Panc1 (cell line): ENCODE results near the gene CYB5R4. TPM values are rescaled to one million over a fixed set of nuclear protein-coding genes. Genes with fewer than 3 reads are reported as not detected.

Source experiments
- ATAC-seq: fragments of 200-7000 bp; cut with Tn5 transposase; 2 replicates; pipeline ENCODE4 v1.9.1; 2020; ENCODE audit warnings: mild to moderate bottlenecking, moderate library complexity
- BruUV-seq: library from RNA; stranded (reverse); fragments of 400-500 nt; replicated peaks from 2 replicates; lab custom pipeline; 2021; lab: Mats Ljungman, UMichigan
- CTCF ChIA-PET: fragments of 300-600 bp; sonication (Branson Sonifier 250); formaldehyde crosslinking; loops from one replicate; lab custom pipeline; 2022; ENCODE audit warnings: antibody characterized with exemption; lab: Charles Lee
- POLR2A ChIA-PET: fragments of 300-600 bp; sonication (Branson Sonifier 250); formaldehyde crosslinking; loops from one replicate; lab custom pipeline; 2022; ENCODE audit warnings: antibody characterized with exemption; lab: Charles Lee
- DNase-seq: peaks from one replicate; pipeline ENCODE4 v3.0.0-alpha.2; 2010; ENCODE audit warnings: low read depth, low spot score
- H3K27ac ChIP-seq: 2 replicates; pipeline ENCODE4 v1.5.1; 2011; ENCODE audit warnings: mild to moderate bottlenecking, low read length, inconsistent platforms
- H3K27me3 ChIP-seq: fragments of 200-500 bp; sonication (Bioruptor generic); 2 replicates; pipeline ENCODE4 v1.6.0; 2014; ENCODE audit warnings: low read length, inconsistent platforms; ENCODE audit not compliant: control insufficient read depth, insufficient read depth
- H3K36me3 ChIP-seq: fragments of 200-500 bp; sonication (Bioruptor generic); 2 replicates; pipeline ENCODE4 v1.5.1; 2014; ENCODE audit warnings: inconsistent platforms, mild to moderate bottlenecking, low read length, moderate library complexity; ENCODE audit not compliant: control insufficient read depth, insufficient read depth
- H3K4me1 ChIP-seq: 2 replicates; pipeline ENCODE4 v1.5.1; 2011; ENCODE audit warnings: inconsistent platforms, mild to moderate bottlenecking, low read length, moderate library complexity; ENCODE audit not compliant: control insufficient read depth, insufficient read depth
- H3K4me3 ChIP-seq, 2 experiments: 2 replicates each; pipeline ENCODE4 v1.5.1; 2011 to 2012; ENCODE audit warnings: low read depth in 2 of 2, low read length in 2 of 2, mild to moderate bottlenecking in 2 of 2, inconsistent platforms in 1 of 2, moderate library complexity in 1 of 2
- H3K9me3 ChIP-seq: fragments of 200-500 bp; sonication (Bioruptor generic); 2 replicates; pipeline ENCODE4 v1.5.1; 2014; ENCODE audit warnings: low read depth, mild to moderate bottlenecking, inconsistent platforms, low read length, moderate library complexity; ENCODE audit not compliant: control insufficient read depth, insufficient read depth
- POLR2AphosphoS5 ChIP-seq: IDR thresholded peaks from 2 replicates; pipeline ENCODE4 v1.6.1; 2012; ENCODE audit warnings: mild to moderate bottlenecking, low read depth, low read length, moderate library complexity
- SIN3A ChIP-seq: IDR thresholded peaks from 2 replicates; pipeline ENCODE4 v1.6.1; 2012; ENCODE audit warnings: low read depth, mild to moderate bottlenecking, low read length, moderate library complexity, borderline replicate concordance; ENCODE audit not compliant: insufficient read depth
- TCF7L2 ChIP-seq: IDR thresholded peaks from 2 replicates; pipeline ENCODE4 v1.6.1; 2011; ENCODE audit warnings: mild to moderate bottlenecking, low read depth, low read length, inconsistent platforms
- in situ Hi-C: cut with HindIII; loops from 2 replicates; pipeline ENCODE4 v1.10.0; 2016; ENCODE audit warnings: low sequenced_read_pairs, low pct_unique_long_range_greater_than_20kb
- intact Hi-C: fragments of 100-400 bp; cut with micrococcal nuclease; formaldehyde crosslinking; loops from one replicate; pipeline ENCODE4 v1.10.0; 2022; ENCODE audit not compliant: unreplicated experiment
- total RNA-seq: library from RNA; stranded (reverse); gene quantifications from one replicate; pipeline ENCODE4 v1.2.1, GENCODE V29; 2021; ENCODE audit not compliant: unreplicated experiment
- TF ChIP-seq, protein P1 (sequence below): fragments of 450-650 bp; IDR thresholded peaks from 2 replicates; pipeline ENCODE4 v1.5.1; 2017; ENCODE audit warnings: mild to moderate bottlenecking
- TF ChIP-seq, protein P2 (sequence below), 2 experiments: IDR thresholded peaks; 2 replicates each; pipeline ENCODE4 v1.6.1; 2011 to 2012; ENCODE audit warnings: low read depth in 2 of 2, control low read depth in 1 of 2, low read length in 1 of 2, mild to moderate bottlenecking in 1 of 2, moderate library complexity in 1 of 2; ENCODE audit not compliant: insufficient read depth in 1 of 2

Gene CYB5R4
- total RNA-seq, 1 experiment from 2014 or later: 31.7 TPM

DNA sequence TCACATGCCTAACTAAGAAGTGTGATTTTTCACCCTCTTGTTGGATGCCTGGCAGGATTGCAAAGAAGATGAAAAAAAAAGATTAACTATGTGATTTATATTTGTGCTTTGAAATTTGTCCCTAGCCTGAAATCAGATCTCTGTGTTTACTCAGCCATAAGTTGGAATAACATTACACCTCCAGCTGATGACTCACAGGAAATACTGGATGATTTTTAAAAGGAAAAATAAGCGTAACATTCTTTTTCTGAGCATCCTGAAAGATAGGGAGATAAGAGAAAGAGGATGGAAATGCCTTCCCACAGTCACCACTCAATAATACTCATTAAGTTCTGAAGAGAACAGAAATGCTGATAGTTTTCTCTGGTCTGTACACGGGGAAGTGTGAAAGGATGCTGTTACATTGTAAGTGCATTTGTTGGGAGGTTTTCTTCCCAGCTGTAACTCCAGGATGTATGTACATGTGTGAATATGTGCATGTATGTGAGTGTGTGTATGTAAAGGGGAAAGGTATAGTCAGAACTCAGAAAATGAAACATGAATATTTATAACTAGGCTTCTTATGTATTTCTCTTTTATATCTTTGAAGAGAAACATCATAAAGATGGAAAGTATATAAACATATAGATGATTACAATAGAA is 43.7 kb upstream of the CYB5R4 start:
- Histone ChIP-seq H3K4me3 (no peak overlapping the region; a peak in 1 of 4 replicates), H3K4me1 (peaks cover 4% of the 10 kb centered on the region; the same call in 1 of the 2 replicates), H3K9me3 (no peaks in the 10 kb centered on the region), H3K27me3 (no peaks in the 10 kb centered on the region), H3K27ac (no peak overlapping the region), H3K36me3 (no peaks in the 10 kb centered on the region)
- in situ Hi-C loops (no loop called here), intact Hi-C loops (no loop called here)
- ATAC-seq (peak; percentile 68), DNase-seq (no peak)
- TF ChIP-seq, protein P1, sequence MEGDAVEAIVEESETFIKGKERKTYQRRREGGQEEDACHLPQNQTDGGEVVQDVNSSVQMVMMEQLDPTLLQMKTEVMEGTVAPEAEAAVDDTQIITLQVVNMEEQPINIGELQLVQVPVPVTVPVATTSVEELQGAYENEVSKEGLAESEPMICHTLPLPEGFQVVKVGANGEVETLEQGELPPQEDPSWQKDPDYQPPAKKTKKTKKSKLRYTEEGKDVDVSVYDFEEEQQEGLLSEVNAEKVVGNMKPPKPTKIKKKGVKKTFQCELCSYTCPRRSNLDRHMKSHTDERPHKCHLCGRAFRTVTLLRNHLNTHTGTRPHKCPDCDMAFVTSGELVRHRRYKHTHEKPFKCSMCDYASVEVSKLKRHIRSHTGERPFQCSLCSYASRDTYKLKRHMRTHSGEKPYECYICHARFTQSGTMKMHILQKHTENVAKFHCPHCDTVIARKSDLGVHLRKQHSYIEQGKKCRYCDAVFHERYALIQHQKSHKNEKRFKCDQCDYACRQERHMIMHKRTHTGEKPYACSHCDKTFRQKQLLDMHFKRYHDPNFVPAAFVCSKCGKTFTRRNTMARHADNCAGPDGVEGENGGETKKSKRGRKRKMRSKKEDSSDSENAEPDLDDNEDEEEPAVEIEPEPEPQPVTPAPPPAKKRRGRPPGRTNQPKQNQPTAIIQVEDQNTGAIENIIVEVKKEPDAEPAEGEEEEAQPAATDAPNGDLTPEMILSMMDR: no peak
- TF ChIP-seq POLR2AphosphoS5 (no peak), SIN3A (no peak), TCF7L2 (0 out of 2 replicates have a peak, but pooled peaks have one; percentile 35)
- ChIA-PET CTCF (no interaction called here), POLR2A (no interaction called here)
- no TSS peak for BruUV-seq

DNA sequence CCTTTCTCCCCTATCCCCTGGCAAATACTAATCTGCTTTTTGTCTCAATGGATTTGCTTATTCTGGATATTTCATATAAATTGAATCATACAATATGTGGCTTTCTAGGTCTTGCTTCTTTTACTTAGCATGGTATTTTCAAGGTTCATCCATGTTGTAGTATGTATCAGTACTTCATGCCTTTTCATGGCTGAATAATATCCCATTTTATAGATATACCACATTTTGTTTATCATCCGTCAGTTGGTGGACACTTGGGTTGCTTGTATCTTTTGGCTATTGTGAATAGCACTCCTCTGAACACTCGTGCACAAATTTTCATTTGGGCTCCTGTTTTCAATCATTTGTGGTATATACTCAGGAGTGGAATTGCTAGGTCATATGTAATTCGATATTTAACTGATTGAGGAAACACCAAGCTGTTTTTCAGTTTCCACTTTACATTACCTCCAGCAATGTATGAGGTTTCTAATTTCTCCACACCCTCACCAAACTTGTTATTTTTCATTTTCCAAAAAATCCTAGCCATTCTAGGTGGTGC is 36.8 kb upstream of the CYB5R4 start:
- Histone ChIP-seq H3K4me1 (no peaks in the 10 kb centered on the region; the same call in 1 of the 2 replicates), H3K27me3 (no peaks in the 10 kb centered on the region), H3K4me3 (no peak overlapping the region), H3K9me3 (no peaks in the 10 kb centered on the region), H3K27ac (no peak overlapping the region), H3K36me3 (no peaks in the 10 kb centered on the region)
- no TSS peak for BruUV-seq
- DNase-seq (no peak), ATAC-seq (no peak)
- in situ Hi-C loops: no loop called here
- CTCF ChIA-PET: no interaction called here
- POLR2A ChIA-PET: no interaction called here
- TF ChIP-seq, protein P1: no peak
- TF ChIP-seq, protein P2, sequence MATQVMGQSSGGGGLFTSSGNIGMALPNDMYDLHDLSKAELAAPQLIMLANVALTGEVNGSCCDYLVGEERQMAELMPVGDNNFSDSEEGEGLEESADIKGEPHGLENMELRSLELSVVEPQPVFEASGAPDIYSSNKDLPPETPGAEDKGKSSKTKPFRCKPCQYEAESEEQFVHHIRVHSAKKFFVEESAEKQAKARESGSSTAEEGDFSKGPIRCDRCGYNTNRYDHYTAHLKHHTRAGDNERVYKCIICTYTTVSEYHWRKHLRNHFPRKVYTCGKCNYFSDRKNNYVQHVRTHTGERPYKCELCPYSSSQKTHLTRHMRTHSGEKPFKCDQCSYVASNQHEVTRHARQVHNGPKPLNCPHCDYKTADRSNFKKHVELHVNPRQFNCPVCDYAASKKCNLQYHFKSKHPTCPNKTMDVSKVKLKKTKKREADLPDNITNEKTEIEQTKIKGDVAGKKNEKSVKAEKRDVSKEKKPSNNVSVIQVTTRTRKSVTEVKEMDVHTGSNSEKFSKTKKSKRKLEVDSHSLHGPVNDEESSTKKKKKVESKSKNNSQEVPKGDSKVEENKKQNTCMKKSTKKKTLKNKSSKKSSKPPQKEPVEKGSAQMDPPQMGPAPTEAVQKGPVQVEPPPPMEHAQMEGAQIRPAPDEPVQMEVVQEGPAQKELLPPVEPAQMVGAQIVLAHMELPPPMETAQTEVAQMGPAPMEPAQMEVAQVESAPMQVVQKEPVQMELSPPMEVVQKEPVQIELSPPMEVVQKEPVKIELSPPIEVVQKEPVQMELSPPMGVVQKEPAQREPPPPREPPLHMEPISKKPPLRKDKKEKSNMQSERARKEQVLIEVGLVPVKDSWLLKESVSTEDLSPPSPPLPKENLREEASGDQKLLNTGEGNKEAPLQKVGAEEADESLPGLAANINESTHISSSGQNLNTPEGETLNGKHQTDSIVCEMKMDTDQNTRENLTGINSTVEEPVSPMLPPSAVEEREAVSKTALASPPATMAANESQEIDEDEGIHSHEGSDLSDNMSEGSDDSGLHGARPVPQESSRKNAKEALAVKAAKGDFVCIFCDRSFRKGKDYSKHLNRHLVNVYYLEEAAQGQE (IDR thresholded peaks at IDR 0.05; ENCODE audit: insufficient read depth in 1 of 2, low read depth in 2 of 2, low read length in 1 of 2): no peak
- TF ChIP-seq POLR2AphosphoS5: no peak
- no peak for TF ChIP-seq SIN3A
- no peak for TF ChIP-seq TCF7L2
- intact Hi-C loops: no loop called here
